CD4-positive, alpha-beta T cell treated with Interleukin-6 for 4 hours (primary cell): Measurements from ENCODE around the gene MPPE1.

Experiments
- DNase-seq: peaks from one replicate; pipeline ENCODE4 v3.0.0-alpha.2; 2020; ENCODE audit warnings: mixed read lengths

Gene MPPE1

GRCh38 chr18:11851146-11851805, 56.8 kb downstream of the MPPE1 start, which contains the start of gene CHMP1B:
CHMP1B (plus strand) TSS chr18:11851413; CDS start chr18:11851512, 99 bp downstream.
- DNase-seq = peak; percentile 97

GRCh38 chr18:11850821-11851145, 57.3 kb downstream of the MPPE1 start:
- no peak for DNase-seq

- DNase-seq = peak; percentile 51
Observed at GRCh38 chr18:11849841-11850634, 58.1 kb downstream of the MPPE1 start.

- DNase-seq = no peak
Observed at GRCh38 chr18:11849279-11849678, 58.8 kb downstream of the MPPE1 start.

GRCh38 chr18:11847811-11848210, 60.3 kb downstream of the MPPE1 start:
- no peak for DNase-seq

GRCh38 chr18:11845654-11846053, 62.5 kb downstream of the MPPE1 start:
- no peak for DNase-seq

- no peak for DNase-seq
Observed at GRCh38 chr18:11844436-11844835, 63.7 kb downstream of the MPPE1 start.

- DNase-seq = no peak
Observed at GRCh38 chr18:11842562-11842961, 65.6 kb downstream of the MPPE1 start.

- no peak for DNase-seq
Observed at GRCh38 chr18:11840493-11840892, 67.6 kb downstream of the MPPE1 start.

GRCh38 chr18:11839556-11839955, 68.6 kb downstream of the MPPE1 start:
- DNase-seq = no peak

GRCh38 chr18:11834772-11835171, 73.3 kb downstream of the MPPE1 start:
- no peak for DNase-seq
